ENCODE results near the gene PDE4D. TPM values are rescaled to one million over a fixed set of nuclear protein-coding genes. Genes with fewer than 3 reads are reported as not detected.

PDE4D gene
- total and polyA plus RNA-seq, 12 donors, result 1.2 to 18.9 (median 2.1) TPM

GRCh38 chr5:59856358-59856757, 37.2 kb downstream of the PDE4D start:
- no peak for DNase-seq
- Histone ChIP-seq H3K4me3 (no peak overlapping the region), H3K4me1 (replicated peaks in 1 of 2) (no peaks in the 10 kb centered on the region), H3K9me3 (replicated peaks in 1 of 3) (no peaks in the 10 kb centered on the region), H3K27ac (no peak overlapping the region), H3K27me3 (no peaks in the 10 kb centered on the region), H3K36me3 (replicated peaks in 1 of 2) (no peaks in the 10 kb centered on the region)
- intact Hi-C loops (cut with DNase I), result no loop called here
- TF ChIP-seq POLR2A (IDR thresholded peaks at IDR 0.05), result no peak
- no peak for TF ChIP-seq CTCF (IDR thresholded peaks at IDR 0.05)
- 71 to 79% (median 77%) methylated on average over 5 of the region's 5 CpGs for WGBS, 4 donors

- H3K9me3 ChIP-seq (replicated peaks in 1 of 3), result no peaks in the 10 kb centered on the region
- H3K27me3 ChIP-seq, result no peaks in the 10 kb centered on the region
- H3K27ac ChIP-seq, result no peak overlapping the region
- DNase-seq, result no peak
- intact Hi-C loops (cut with DNase I), result no loop called here
- no peak overlapping the region for H3K4me3 ChIP-seq
- H3K4me1 ChIP-seq (replicated peaks in 1 of 2), result no peaks in the 10 kb centered on the region
- TF ChIP-seq CTCF (IDR thresholded peaks at IDR 0.05) (no peak), POLR2A (IDR thresholded peaks at IDR 0.05) (no peak)
- 72 to 94% (median 83%) methylated on average over 2 of the region's 2 CpGs for WGBS, 4 donors
- H3K36me3 ChIP-seq (replicated peaks in 1 of 2), result no peaks in the 10 kb centered on the region
Observed at GRCh38 chr5:59850766-59851165, 42.8 kb downstream of the PDE4D start.

- Histone ChIP-seq H3K4me3 (no peak overlapping the region), H3K36me3 (replicated peaks in 1 of 2) (no peaks in the 10 kb centered on the region), H3K4me1 (replicated peaks in 1 of 2) (no peaks in the 10 kb centered on the region), H3K9me3 (replicated peaks in 1 of 3) (no peaks in the 10 kb centered on the region), H3K27me3 (no peaks in the 10 kb centered on the region), H3K27ac (no peak overlapping the region)
- WGBS, 4 donors, result 80 to 85% (median 82%) methylated on average over 2 of the region's 2 CpGs
- intact Hi-C loops (cut with DNase I), result no loop called here
- no peak for TF ChIP-seq POLR2A (IDR thresholded peaks at IDR 0.05)
- TF ChIP-seq CTCF (IDR thresholded peaks at IDR 0.05), result no peak
- no peak for DNase-seq
Observed at GRCh38 chr5:59847586-59847985, 45.9 kb downstream of the PDE4D start.

- TF ChIP-seq POLR2A (IDR thresholded peaks at IDR 0.05) (no peak), CTCF (IDR thresholded peaks at IDR 0.05) (no peak)
Observed at GRCh38 chr5:59845730-59846129, 47.8 kb downstream of the PDE4D start.

More at GRCh38 chr5:59845730-59846129, 47.8 kb downstream of the PDE4D start:
- 80 to 86% (median 83%) methylated on average over 2 of the region's 2 CpGs for WGBS, 4 donors
- H3K27me3 ChIP-seq, result no peaks in the 10 kb centered on the region
- H3K9me3 ChIP-seq (replicated peaks in 1 of 3), result no peaks in the 10 kb centered on the region
- intact Hi-C loops (cut with DNase I), result no loop called here
- H3K27ac ChIP-seq, result no peak overlapping the region
- H3K4me1 ChIP-seq (replicated peaks in 1 of 2), result no peaks in the 10 kb centered on the region
- DNase-seq, result no peak
- H3K36me3 ChIP-seq (replicated peaks in 1 of 2), result no peaks in the 10 kb centered on the region
- H3K4me3 ChIP-seq, result no peak overlapping the region
